Stimulated activated CD8-positive, alpha-beta memory T cell treated with anti-CD3 and anti-CD28 coated beads, Interleukin-4, amount 100 ng/mL, for 4 hours (primary cell): ENCODE results near the gene NOTCH2.
A peak's percentile ranks its signal among the peaks of the same experiment; 100 is the strongest.

Experiments
- DNase-seq, 2 donors: peaks; one replicate each; pipeline ENCODE4 v3.0.0-alpha.2; 2020; ENCODE audit warnings: low read depth in 2 of 2, low spot score in 1 of 2

NOTCH2 gene

DNA sequence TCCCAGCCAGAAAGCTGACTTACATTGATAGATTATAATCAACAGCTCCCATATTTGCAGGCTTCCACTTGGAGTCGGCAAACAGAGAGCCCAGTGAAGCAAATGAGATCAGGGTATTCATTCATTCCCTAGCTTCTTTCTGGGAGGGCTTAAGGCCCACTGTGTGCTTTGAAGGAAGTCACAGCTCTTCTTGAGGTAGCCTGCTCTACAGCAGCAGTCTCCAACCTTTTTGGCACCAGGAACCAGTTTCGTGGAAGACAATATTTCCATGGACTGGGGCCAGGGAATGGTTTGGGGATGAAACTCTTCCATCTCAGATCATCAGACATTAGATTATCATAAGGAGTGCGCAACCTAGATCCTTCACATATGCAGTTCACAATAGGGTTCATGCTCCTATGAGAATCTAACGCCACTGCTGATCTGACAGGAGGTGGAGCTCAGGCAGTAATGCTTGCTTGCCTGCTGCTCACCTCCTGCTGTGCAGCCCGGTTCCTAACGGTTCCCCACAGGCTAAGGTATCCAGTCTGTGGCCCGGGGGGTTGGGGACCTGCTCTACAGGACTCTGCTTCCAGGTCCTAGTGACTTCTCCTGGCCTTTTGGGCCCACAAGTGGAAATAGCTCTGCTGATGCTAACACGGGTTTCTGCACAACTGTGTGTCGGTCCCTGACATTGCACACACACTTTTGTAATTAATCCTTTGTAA lies 159.4 kb downstream of the NOTCH2 start:
- DNase-seq, result no peak

DNA sequence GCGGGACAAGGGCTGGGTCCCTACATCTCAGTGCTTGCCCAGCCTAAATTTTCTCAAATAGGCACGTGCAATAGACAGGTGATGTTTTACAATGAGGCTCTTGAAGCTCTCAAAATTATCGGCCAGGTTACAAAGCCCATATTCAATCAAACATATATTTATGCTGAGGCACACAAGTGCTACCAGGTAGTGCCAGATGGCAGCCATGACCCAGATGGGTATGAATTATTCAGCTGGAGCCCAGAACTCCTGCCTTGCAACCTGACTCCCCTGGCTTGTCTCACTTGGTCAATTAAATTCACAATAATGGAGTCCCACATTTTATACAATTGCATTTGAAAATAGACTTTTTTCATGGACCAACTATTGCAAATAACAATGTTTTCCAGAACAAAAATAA lies 160.8 kb downstream of the NOTCH2 start:
- DNase-seq, result no peak

DNA sequence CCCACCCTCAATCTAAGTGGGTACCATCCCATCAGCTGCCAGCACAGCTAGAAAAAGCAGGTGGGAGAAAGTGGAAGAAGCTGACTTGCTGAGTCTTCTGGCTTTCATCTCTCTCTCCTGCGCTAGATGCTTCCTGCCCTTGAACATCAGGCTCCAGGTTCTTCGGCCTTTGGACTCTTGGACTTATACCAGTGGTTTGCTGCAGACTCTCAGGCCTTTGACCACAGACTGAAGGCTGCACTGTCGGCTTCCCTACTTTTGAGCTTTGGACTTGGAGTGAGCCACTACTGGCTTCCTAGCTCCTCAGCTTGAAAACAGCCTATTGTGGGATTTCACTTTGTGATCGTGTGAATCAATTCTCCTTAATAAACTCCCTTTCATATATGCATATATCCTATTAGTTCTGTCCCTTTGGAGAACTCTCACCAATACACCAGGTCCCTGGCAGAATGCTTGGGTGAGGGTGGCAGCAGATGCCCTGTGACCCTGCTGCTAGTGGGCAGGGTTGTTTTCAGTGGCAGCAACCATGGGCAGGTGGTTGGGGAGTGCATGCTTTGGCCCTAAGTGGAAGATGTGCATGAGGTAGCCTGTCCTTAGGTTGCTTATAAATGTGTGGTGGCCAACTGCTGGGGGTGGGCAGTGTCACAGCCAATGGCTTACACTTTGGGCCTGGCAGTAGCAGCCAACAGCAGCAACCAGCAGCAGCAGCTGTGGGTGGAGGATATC lies 162.4 kb downstream of the NOTCH2 start:
- DNase-seq, result no peak

DNA sequence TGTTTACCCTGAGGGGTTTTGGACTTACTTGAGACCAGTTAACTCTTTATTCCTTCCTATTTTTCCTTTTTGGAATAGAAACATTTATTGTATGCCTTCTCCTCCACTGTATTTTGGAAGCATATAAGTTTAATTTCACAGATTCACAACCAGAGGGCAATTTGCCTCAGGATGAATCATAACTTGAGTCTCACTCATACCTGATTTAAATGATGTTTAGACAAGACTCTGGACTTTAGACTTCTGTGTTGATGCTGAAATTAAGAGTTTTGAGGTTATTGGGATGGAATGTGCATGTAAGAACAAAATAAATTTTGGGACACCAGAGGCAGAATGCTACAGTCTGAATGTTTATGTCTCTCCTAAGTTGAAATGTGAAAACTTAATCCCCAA lies 166.0 kb downstream of the NOTCH2 start:
- DNase-seq, result no peak

- no peak for DNase-seq
Observed at GRCh38 chr1:119902775-119903442, 166.6 kb downstream of the NOTCH2 start.

DNA sequence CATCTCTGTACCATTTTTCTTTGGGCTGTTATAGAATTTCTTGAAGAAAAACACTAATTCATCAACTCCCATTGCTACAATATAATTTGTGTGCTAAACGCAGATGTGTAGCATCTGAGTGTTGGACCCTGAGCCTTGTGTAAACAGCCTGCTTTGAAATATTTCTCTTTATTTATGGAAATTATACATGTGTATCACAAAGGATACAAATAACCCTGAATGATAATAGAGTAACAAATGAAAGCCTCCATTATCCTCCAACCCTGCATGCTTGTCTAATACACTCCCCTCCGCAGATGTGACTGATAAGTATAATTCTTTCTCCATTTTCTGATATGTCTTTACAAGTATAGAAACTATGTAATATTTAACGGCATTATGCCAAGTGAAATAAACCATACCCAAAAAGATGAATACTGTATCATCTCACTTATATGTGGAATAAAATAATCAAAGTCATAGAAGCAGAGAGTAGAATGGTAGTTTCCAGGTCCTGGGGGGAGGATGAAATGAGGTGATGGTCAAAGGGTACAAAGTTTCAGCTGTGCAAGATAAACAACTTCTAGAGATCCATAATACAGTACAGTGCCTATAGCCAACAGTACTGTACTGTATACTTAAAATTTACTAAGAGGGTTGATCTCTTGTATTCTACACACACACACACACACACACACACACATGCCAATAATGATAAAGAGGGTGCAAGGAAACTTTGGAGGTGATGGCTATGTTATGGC lies 170.3 kb downstream of the NOTCH2 start:
- DNase-seq, result no peak

- DNase-seq, result no peak
Observed at GRCh38 chr1:119898530-119898929, 170.9 kb downstream of the NOTCH2 start.

- no peak for DNase-seq
Observed at GRCh38 chr1:119896303-119896702, 173.2 kb downstream of the NOTCH2 start, which contains the start of gene ADAM30. ADAM30 (minus strand) TSS chr1:119896515; CDS start chr1:119896336, 179 bp downstream.

- no peak for DNase-seq
Observed at GRCh38 chr1:119895102-119895501, 174.4 kb downstream of the NOTCH2 start.

DNA sequence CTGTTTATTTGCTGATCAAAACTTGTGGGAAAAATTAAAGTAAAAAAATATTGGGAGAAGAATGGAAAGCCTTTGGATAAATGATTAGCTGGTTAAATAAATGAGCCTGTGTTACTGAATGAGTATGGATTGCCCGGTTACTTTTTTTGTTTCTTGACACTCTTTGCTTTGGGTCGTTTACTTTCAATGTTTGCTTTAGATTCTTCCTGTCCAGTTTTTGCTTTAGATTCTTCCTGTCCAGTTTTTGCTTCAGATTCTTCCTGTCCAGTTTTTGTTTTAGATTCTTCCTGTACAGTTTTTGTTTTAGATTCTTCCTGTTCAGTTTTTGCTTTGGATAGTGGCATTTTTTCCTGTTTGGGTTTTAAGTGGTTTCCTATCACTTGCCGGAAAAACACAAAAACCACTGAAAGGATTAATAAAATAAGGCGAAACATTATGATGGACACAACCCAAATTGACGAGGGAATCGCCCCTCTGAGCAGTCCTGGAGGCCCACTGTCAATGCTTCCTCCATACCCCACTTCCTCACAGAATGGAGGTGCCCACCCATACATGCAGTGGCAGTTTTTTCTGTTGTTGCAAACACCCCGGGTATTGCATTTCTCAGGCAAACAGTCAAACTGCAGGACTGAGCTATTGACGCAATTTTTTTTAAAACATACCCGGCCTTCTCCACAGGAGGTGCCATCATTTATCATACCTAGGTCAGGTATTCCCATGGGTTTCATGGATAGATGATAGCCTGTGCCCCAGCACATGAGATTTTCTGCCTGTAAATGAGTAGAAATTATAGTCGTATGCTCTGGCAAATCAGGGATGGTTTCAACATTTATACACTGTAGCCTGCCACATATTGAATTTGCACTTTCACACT lies 175.4 kb downstream of the NOTCH2 start:
- no peak for DNase-seq

DNA sequence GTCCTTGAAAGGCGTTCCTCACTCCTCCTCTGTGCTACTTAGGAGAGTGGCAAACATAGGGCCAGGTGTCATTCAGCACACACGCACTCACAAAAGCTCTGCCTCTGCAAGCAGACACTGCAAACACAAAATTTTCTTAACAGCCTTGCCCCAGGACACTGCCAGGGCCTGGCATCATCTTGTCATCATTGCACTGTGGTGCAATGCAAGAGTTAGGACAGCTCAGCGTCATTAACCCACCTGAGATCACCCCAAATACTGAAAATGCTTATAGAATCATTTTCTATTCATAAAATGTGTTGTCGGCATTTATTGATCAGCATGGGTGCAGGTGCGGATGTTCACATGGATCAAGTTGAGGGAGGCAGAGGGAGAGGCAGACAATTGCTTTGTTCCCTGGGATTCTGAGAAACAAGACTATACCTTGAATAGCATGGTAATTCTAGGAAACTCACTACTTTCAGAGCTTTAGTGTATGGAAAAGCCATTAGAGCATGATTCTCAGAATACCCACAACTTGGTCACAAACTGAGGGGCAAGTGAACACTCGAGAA lies 176.1 kb downstream of the NOTCH2 start:
- DNase-seq, result no peak

GRCh38 chr1:119891386-119891785 lies 178.1 kb downstream of the NOTCH2 start:
- no peak for DNase-seq

- DNase-seq, result no peak
Observed at GRCh38 chr1:119888476-119888875, 181.0 kb downstream of the NOTCH2 start.

GRCh38 chr1:119887427-119887826 lies 182.0 kb downstream of the NOTCH2 start:
- DNase-seq, result no peak

DNA sequence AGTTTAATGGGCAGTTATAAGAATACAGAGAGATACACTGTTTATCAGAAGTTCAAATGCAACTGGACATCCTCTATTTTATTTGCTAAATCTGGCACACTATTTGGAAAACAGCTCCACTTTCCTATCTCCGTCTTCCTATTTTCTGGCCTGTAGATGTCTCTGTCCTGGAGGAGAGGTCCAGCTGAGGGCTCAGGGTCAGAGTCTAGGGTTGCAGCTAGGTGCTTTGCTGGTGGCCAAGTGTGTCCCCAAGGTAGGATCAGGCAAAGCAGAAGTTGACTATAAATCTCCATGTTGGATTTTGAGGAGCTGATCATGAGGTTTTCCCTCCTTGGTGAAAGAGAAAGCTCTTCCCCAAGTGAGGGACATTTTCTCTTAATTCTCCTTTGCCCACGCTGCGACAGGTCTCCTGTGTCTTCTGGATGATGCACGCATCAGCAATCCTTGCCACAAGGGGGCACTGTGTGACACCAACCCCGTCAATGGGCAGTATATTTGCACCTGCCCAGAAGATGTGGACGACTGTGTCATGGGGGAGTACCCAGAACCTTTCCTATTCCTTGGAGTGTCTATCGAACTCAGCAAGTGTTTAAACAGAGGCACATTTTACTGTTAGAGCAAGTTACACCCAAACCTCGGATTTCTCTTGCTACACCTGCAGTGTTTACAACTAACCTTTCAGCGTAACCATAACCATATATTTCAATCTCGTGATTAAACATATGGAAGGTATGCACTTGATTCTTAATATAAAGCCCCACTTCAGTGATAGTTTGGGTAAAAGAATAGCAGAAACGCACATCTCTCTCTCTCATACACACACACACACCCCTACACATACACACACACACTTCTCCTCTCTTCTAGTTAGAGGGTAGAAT lies 183.3 kb downstream of the NOTCH2 start:
- DNase-seq, result peak in 1 of 2 donors; percentile 20

- DNase-seq, result no peak
Observed at GRCh38 chr1:119884711-119885110, 184.8 kb downstream of the NOTCH2 start.

DNA sequence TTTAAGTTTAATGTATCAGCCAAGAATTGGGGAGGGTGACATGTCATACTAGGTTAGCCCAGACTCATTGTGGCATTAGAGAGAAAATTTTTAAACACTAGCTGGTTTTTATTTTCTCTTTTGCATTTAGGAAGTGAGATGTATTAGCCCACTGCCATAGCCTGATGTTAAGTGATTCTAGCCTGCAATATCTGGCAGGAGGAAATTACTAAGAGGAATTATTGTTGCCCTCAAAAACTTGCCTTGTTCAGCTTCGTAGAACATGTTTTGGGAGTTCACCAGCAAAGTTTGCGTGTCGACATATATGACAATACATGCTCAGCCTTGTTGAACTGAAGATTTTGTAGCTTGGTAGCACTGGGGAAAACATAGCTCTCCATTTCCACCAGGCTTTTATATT lies 185.6 kb downstream of the NOTCH2 start:
- DNase-seq, result no peak

- no peak for DNase-seq
Observed at GRCh38 chr1:119882132-119883049, 187.1 kb downstream of the NOTCH2 start.
